RWPE1 (cell line): Measurements from ENCODE around the gene SARM1.

Experiments
- CTCF ChIA-PET: fragments of 350-600 bp; sonication (Branson Sonifier 250); formaldehyde crosslinking; extraction: SDS; loops from one replicate; lab custom pipeline; 2021; lab: Yijun Ruan, JAX
- POLR2A ChIA-PET: fragments of 400-600 bp; formaldehyde crosslinking; extraction: SDS; loops from one replicate; lab custom pipeline; 2020; ENCODE audit warnings: antibody characterized with exemption; ENCODE audit not compliant: low non-redundant PET; lab: Yijun Ruan, JAX
- DNase-seq: peaks from one replicate; pipeline ENCODE4 v3.0.0; 2012; ENCODE audit warnings: low spot score
- H3K27ac ChIP-seq: fragments of 450-650 bp; 2 replicates; pipeline ENCODE4 v1.5.1; 2017
- TF ChIP-seq, protein P1 (sequence below): fragments of 450-650 bp; conservative IDR thresholded peaks from 2 replicates; pipeline ENCODE4 v1.5.1; 2017; ENCODE audit warnings: low read depth, mild to moderate bottlenecking

SARM1 gene

GRCh38 chr17:28371245-28372202, at the start of gene SARM1:
Gene SARM1, plus strand, starts transcription at chr17:28371694. Its CDS starts 339 bp downstream, at chr17:28372033.
- TF ChIP-seq, protein P1, sequence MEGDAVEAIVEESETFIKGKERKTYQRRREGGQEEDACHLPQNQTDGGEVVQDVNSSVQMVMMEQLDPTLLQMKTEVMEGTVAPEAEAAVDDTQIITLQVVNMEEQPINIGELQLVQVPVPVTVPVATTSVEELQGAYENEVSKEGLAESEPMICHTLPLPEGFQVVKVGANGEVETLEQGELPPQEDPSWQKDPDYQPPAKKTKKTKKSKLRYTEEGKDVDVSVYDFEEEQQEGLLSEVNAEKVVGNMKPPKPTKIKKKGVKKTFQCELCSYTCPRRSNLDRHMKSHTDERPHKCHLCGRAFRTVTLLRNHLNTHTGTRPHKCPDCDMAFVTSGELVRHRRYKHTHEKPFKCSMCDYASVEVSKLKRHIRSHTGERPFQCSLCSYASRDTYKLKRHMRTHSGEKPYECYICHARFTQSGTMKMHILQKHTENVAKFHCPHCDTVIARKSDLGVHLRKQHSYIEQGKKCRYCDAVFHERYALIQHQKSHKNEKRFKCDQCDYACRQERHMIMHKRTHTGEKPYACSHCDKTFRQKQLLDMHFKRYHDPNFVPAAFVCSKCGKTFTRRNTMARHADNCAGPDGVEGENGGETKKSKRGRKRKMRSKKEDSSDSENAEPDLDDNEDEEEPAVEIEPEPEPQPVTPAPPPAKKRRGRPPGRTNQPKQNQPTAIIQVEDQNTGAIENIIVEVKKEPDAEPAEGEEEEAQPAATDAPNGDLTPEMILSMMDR: no peak
- peak; percentile 64 for DNase-seq
- ChIA-PET POLR2A (no interaction called here), CTCF (interaction anchor here (0.7 kb wide), 2 partner anchors 32 to 48 kb away, joined by 3 read pairs; no protein-coding TSS in a partner anchor)
- peak within 1 kb of the TSS; percentile 75 for H3K27ac ChIP-seq

GRCh38 chr17:28324267-28324745, 47.2 kb upstream of the SARM1 start:
- TF ChIP-seq, protein P1: no peak
- ChIA-PET CTCF (interaction anchor here (0.7 kb wide), 1 partner anchor 98 kb away, joined by 3 read pairs; no protein-coding TSS in a partner anchor), POLR2A (no interaction called here)
- no peak for DNase-seq
- H3K27ac ChIP-seq: no peak overlapping the region

DNA sequence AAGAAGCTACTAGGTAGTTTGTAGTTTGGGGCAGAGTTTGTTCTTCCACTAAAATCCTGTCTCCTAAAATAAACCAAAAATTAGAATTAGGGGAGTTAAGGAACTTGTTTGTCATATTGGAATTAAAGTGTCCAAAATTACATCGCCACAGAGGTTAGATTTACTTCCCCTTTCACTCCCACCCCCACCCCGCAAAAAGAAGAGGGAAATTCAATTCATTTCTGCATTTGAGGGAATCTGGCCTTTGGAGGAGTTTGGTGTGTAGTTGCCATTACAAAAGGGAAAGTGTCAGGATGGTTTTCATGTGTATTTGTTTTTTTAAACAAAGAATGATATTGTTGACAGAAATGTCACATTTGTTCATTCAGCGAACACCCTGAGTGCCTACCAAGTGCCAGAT, 46.7 kb upstream of the SARM1 start:
- TF ChIP-seq, protein P1: no peak

GRCh38 chr17:28325211-28325610, 46.3 kb upstream of the SARM1 start:
- DNase-seq: no peak
- TF ChIP-seq, protein P1: no peak
- H3K27ac ChIP-seq: no peak overlapping the region
- ChIA-PET POLR2A (interaction anchor here (0.6 kb wide), 1 partner anchor 14 kb away, joined by 5 read pairs; no protein-coding TSS in a partner anchor), CTCF (interaction anchor here (1.1 kb wide), 1 partner anchor 92 kb away, joined by 3 read pairs; no protein-coding TSS in a partner anchor)

More for the DNA sequence above, 46.7 kb upstream of the SARM1 start:
- CTCF ChIA-PET: interaction anchor here (1.1 kb wide), 1 partner anchor 92 kb away, joined by 3 read pairs; no protein-coding TSS in a partner anchor
- DNase-seq: no peak
- no peak overlapping the region for H3K27ac ChIP-seq
- POLR2A ChIA-PET: interaction anchor here (0.6 kb wide), 1 partner anchor 14 kb away, joined by 5 read pairs; no protein-coding TSS in a partner anchor

- no peak overlapping the region for H3K27ac ChIP-seq
- CTCF ChIA-PET: interaction anchor here (0.8 to 1.1 kb wide), 3 partner anchors 48 to 140 kb away, joined by 3 to 5 read pairs (median 3); no protein-coding TSS in a partner anchor
- TF ChIP-seq, protein P1: no peak
- POLR2A ChIA-PET: no interaction called here
- DNase-seq: no peak
Measured at GRCh38 chr17:28326114-28326513, 45.4 kb upstream of the SARM1 start.

DNA sequence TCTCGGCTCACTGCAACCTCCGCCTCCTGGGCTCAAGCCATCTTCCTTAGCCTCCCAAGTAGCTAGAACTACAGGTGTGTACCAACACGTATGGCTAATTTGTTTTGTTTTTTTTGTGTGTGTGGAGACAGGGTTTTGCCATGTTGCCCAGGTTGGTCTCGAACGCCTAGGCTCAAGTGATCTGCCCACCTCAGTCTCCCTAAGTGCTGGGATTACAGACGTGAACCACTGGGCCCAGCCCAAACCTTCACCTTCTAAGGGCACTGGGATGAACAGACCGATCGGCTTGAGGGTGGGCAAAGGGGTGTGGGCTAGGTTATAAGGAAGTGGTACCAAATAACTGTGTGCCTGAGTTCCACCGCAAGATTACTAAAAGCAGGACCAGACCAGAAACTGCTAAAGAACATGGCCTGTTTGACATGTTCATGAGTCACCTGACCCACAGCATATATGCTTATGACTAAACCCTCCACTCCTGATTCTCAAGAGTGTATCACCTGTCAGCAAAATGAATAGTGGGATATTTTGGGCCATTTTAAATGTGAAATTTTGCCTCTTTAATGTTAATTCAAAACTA, 44.4 kb upstream of the SARM1 start:
- ChIA-PET CTCF (interaction anchor here (0.6 kb wide), 1 partner anchor 58 kb away, joined by 3 read pairs; no protein-coding TSS in a partner anchor), POLR2A (no interaction called here)
- TF ChIP-seq, protein P1: no peak
- DNase-seq: no peak
- H3K27ac ChIP-seq: peak overlapping the region; percentile 4; the same call in 1 of the 2 replicates
